ENCODE data around the gene CDC14A.

Gene CDC14A

DNA sequence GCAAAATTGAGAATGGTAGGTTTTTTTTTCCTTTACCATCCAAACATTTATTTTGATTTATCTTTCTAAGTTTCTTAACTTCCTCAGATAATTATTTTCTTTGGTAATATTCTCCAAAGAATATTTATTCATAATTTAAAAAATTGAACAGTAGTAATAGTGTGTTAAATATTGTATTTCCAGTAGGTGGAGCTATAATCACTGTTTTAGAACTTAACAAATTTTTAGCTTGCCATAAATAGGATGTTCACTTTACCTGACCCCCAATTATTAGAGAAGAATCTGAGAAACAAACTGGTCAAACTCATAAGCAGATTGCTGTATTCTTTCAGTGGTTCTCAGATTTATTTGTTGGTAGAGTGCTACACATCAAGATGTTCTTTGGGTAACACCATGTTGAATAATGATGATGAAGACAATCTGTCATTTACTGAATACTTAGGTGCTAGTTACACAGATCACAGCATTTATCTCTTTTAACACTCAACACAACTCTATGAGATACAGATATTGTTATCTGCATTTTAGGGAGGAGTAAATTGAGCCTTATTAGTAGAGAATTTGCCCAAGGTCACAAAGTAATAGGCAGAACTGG is 103.3 kb downstream of the CDC14A start:
- DNase-seq = no peak

DNA sequence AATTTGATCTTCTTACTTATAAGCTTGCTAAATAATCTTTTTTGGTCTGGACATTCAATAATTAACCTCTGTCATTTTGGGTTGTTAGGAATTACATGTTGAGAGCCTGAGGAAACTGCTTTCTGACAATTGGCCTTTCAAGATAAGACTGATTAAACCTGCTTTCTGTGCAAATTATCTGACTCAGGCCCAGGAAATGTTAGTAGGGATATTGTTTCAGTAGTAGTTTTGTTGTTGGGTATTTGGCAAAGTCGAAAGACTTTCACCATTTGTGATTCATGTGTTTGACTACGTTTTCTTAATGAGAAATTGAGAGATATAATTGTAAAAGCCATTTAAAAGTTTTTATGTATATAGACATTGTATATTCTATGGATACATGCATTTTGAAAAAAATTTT is 104.6 kb downstream of the CDC14A start:
- no peak for DNase-seq

DNA sequence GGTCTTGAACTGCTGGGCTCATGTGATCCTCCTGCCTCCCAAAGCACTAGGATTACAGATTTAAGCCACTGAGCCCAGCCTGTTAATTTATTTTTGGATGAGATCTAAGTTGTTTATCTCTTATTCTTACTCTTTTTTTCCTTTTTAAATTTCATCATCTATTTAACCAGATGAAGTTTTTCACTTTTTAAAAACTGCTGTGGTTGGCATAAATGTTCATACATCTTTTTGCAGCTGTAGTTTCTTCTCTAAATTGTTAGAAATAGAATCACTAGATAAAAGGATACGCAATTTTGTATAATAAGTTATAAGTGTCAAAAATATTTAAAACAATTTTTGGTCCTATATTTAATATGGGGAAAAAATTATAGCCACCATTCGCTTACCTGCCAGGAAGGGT is 105.4 kb downstream of the CDC14A start:
- no peak for DNase-seq

DNA sequence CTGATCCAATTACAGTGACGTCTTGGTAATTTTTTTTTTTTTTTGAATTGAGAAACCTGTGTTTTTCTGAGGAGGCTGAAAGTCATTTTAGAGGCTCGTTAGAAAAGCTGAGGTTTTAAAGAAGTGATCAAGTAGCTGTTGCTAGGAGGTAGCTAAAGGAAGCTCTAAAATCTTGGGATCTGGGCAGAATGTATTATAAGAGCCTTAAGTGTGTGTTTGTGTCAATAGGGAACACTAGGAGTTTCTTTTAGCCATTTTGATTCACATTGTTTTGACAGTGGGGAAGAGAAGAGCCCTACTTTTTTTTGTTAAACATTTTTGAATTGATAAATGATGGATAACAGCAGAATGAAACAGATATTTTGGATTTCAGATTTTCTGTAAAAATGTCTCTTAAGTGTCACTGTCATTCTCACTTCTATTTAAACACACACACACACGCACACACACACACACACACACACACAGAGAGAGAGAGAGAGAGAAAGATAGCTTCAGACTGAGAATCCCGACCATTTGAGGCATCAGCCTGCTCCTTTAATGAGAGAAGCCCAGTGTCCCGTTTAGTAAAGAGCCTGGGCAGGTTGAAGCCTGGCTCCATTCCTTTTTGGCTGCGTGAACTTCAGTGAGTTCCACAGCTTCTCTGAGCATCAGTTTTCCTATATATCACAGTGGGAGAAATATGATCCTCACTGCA is 106.5 kb downstream of the CDC14A start:
- DNase-seq = no peak

DNA sequence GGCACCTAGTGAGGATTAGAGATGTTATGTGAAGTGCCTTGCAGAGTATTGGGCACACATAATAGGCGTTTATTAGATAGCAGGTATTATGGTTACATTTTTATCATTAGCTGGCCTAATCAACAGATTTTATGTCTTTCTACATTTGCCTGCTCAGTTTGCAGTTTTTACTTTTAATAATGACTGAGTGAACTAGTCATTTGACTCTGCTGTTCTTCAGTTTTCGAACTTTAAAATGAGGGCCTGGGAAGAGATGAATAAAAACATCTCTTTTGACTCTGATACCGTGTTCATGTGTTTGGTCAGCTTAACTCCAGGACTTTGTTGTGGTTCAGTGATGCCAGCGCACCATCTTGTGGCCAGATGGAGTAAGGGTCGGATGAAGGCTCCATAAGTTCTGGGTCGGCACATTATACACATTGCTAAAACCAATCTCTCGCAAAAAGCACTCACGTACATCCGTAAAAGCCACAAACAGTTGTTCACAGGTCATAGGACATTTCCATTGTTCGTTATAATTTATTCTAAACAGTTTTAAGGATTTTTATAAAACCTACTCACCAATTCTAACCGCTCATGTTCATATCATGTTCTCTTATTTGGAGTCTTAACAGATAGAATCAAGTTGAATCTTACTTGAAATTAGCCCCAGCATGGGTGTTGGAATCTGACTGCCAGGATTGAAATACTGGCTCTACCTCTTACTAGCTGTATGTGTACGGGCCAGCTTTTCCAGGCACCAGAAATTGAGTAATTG is 107.2 kb downstream of the CDC14A start:
- peak; percentile 48 for DNase-seq

DNA sequence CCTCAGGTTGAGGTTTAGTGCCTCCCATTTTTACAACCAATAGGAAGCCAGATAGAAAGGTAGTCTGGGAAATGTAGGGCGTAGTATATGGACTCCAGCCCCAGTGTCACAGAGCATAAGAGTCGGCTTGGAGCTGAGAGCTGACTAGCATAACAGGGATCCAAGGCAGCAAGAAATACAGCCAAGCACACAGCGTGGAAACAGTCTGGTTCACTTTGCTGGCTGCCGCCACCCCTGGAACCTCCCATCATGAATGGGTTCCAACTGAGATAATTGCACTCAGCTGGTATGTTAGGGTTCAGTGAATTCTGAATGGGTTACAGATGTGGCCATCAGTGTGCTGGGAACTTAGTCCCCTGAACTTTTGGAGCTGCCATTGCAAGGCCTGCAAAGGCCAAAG is 108.9 kb downstream of the CDC14A start:
- no peak for DNase-seq

DNA sequence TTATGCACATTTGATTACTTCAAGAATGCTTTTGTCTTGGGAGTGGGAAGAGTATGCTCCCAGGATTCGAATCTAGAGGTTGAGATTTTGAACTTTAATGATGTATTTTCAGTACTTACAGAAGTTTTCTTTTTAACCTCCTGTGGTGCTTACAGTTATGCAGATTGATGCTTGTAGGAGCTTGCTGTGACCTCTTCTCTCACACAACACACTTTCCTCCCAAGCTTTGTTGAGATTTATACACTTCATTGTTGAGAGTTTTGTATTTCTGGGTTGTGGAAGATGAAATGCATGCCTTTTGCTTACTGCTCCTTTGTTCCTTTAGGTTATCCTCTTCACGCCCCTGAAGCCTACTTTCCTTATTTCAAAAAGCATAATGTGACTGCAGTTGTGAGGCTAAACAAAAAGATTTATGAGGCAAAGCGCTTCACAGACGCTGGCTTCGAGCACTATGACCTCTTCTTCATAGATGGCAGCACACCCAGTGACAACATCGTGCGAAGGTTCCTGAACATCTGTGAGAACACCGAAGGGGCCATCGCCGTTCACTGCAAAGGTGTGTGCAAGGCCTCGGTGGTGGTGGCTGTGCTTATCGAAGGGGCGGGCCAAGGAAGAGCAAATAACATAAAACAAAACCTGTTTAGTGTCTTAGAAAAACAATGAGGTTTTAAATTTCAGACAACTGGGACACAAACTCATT is 110.2 kb downstream of the CDC14A start:
- DNase-seq = no peak

DNA sequence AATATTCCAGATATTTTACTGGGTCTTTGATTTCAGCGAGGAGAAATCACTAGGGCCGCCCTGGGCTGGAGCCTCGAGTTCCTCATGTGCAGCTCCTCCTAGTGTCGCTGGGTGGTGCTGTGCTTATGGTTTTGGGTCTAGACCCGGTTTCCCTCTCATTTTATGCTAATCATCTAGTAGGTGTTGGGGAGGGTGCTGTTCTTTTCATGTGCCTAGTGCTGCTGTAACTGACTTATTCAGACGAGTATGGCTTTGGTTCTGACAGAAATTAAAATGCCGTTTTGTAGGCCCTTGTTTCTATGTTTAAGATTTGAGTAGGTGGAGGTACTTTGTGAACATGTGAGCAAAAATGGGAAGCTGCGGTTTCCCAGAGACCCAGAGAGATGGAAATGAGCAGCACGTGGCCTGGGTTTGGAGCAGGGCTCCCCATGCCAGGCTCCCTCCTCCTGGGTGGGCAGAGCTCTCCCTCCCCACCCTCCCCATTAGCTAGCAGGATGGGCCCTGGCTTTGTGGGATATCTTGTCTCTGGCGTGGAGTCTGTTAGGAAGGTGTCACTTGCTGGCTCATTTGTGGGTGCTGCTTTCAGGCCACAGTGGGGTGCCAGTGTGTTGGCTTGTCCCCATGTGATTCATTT is 111.6 kb downstream of the CDC14A start:
- DNase-seq = peak; percentile 28

DNA sequence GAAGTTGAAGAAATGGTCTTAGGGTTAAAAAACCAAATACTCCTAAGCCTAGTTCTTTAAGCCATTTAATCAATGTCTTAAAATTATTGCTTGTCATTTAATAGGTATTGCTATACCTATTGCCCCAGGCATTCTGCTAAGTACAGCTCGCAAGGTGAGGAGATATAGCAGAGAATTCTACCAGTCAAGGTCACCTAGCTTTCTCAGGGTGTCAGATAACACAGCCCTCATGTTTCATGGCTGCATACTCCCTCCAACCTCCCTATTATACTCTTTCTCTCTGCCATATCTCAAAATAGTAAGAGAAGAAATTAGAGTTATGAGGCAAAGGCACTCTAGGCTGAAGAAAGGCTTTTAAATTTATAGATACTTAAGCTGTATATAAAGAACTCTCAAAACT is 117.3 kb downstream of the CDC14A start:
- DNase-seq = no peak

DNA sequence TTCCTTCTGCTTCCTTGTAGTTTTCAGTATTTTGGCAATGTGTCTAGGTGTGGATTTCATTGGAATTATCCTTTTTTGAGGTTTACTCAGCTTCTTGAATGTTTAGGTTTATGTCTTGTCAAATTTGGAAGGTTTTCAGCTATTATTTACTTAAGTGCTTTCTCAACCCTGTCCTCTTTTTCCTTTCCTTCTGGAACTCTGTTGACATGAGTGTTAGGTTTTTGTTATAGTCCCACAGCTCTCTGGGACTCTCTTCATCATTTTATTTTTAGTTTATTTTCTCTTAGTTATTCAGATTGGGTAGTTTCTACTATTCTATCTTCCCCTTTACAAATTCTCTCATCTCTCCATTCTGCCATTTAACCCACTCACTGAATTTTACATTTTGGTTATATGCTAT is 122.5 kb downstream of the CDC14A start:
- no peak for DNase-seq

DNA sequence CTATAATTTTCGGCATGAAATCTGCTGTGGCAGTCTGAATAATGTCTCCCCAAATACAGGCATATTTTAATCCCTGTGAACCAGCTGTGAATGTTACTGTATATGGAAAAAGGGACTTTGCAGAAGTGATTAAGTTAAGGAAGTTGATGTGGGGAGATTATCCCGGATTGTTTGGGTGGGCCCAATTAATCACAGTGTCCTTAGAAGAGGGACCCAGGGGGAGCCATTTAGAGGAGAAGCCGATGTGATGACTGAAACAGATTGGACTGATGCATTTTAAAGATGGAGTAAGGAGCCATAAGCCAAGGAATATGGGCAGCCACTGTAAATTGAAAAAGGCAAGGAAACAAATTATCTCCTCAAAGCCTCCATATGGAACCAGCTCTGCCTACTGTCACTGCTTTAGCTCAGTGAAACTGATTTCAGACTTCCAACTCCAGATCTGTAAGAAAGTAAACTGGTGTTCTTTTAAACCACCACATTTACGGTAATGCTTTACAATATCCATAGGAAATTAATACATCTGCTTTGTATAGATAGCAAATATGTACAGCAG is 124.5 kb downstream of the CDC14A start:
- no peak for DNase-seq

DNA sequence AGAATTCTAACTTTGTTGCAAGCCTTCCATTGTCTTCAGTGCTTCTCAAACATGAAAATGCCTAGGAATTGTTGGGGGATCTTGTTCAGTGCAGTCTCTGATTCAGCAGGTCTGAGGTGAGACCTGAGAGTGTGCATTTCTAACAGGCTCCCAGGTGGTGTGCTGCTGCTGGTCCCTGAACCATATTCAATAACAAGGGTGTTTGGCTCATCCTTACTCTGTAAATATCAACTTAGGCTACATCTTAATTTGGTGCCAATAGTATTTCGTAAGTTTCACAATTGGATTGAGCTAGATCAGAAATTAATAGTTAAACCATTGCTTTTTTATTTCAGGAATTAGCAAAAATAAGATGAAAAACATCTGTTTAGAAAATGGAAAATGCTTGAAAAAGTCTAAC is 126.5 kb downstream of the CDC14A start:
- DNase-seq = no peak

DNA sequence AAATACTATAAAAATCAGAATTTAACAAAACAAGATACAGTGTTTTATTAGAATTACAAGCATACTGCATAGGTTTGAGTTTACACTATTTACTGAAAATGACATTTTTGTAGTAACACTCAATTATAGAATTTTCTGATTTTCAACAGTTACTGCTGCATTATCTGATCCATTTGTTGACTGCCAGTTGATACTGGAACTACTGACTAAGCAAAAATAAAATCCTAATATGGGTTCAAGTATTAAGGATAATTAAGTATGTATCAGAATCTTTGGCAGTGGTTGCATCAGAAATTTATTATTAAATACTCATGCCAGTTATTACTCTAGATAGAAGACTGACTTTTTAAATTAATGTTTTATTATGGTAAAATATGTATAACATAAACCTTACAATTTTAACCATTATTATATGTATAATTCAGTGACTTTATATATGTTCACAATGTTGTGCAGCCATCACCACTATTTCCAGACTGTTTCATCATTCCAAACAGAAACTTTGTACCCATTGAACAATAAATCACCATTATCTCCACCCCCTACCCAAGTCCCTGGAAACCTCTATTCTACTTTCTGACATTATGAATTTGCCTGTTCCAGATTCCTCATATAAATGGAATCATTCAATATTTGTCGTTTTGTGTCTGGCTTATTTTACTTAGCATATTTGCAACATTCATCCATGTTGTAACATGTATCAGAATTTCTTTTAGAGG is 127.5 kb downstream of the CDC14A start:
- DNase-seq = no peak

DNA sequence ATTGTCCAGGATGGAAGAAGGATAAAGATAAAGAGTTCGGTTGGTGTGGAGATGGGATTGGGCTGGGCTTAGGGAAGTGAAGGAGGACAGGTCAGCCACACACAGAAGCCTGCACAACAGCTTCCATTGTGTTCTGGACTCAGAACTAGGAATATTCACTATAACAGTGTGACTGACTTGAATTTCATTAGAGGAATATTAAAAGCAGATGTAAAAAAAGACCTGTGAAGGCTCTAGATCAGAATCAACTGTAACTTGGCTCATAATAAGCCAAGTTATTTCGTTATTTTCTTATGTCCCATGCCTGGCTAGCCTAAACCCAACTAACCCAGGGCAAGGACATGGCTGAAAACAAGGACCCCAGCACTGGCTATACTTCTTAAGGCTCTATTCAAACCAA is 129.0 kb downstream of the CDC14A start:
- DNase-seq = no peak

DNA sequence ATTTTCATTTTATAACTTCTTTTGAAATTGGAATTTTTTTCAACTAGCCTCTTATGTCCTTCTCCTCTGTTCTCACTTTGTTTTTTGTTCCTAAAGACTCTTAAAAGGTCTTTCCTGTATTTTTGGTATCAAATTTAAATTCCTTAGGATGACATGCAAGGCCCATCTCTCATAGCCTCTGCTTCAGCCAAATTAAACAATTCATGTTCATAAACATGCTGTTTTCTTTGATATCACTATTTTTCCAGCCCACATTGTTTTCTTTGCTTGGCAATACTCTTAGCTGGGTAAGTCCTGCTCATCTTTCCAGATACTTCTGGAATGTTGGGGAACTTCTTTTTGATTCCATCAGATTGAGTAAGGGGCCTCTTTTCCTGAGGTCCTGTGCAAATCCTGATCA is 129.9 kb downstream of the CDC14A start:
- DNase-seq = no peak

DNA sequence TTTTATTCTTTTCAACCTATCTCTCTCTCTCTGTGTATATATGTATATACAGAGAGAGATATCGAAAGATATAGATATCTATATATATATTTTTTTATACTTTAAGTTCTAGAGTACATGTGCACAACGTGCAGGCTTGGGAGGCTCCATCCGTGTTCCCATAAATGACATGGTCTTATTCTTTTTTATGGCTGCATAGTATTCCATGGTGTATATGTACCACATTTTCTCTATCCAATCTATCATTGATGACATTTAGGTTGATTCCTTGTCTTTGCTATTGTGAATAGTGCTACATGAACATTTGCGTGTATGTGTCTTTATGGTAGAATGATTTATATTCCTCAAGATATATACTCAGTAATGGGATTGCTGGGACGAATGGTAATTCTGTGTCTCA is 130.4 kb downstream of the CDC14A start:
- no peak for DNase-seq

DNA sequence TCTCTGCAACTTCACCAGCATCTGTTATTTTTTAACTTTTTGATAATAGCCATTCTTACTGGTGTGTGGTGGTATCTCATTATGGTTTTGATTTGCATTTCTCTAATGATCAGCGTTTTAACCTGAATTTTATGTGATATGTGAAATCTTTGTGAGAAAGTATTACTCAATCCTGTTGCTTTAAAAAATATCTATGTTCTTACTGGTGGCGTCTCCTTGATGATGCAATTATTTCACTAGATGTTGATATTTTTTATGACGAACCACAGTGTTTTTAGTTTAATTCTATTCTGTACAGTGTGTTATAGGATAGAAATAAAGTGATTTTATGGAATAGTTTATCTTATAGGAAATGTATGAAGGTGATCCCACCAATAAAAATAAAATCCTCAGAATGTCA is 130.9 kb downstream of the CDC14A start:
- DNase-seq = no peak

DNA sequence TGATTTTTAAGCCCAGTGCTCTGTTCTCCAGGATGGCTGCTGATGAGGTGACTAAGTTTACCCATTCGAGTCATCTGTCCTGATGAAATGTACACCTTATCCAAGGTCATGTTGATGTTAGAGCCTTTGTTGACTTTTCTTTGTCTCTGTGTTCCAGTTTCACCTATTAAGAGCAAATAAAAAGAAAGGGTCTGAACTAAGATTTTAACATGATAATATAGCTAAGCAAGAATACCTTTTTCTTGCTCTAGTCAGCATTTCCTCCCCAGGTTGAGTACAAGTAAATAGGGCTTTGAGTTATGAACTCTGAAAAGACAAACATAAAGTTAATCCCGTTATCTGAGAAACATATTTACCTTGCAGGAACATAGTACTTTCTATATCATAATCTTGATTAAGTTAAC is 133.6 kb downstream of the CDC14A start:
- no peak for DNase-seq

DNA sequence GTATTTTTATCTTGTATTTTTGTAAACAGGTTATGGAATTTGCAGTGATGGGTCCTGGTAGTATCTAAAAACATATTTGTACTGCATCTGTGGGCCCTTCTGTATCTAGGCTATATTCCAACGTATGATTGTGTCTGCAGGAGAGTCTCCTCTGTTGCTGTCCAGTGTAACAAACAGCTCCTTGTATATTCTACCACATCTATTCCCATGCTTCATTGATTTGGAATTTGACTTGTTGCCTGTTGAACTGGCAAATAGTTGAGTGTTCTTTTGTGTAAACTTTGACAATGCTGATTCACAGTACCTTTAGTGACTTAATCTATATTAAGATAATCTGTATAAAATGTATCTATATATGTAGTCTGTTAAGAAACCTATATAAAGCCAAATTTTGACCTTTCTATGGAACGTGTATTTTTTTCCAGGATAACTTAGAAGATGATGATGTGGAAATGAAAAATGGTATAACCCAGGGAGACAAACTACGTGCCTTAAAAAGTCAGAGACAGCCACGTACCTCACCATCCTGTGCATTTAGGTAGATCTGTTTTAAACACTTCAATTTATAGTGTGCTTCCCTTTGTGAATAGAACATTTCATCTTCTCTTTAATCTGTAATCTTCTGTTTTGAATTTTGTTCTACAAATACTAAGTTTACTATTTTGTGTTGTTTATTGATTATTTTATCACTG is 142.2 kb downstream of the CDC14A start:
- no peak for DNase-seq

DNA sequence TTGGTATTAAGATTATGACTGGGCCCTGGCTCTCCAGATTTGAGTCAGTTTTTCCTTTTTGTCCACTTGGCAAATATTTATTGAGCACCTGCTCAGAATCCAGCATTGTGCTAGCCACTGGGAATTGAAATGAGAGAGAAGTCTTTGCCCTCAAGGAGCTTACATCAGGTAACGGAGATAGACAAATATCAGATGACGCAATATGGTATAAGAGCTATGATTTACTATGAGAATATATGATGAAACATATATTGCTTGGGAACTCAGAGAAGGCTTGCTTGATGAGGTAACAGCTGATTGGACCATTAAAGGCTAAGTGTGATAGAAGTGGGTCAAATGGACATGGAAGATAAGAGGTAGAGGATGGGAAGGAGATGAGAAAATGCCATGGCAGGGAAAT is 144.6 kb downstream of the CDC14A start:
- no peak for DNase-seq

DNA sequence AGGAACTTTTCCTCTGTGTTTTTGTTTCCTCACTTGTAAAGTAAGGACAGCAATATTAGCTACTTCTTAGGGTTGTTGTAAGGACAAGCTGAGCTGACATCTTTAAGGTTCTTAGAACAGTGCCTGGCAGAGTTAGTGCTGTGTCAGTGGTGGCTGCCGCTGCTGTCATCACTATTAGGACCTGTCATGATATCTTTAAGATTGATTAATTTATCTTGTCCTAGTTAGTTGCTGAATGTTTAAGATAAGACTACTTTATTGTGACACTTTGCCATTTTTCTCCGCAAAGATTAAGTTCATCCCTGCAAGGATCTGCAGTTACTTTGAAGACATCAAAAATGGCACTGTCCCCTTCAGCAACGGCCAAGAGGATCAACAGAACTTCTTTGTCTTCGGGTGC is 145.5 kb downstream of the CDC14A start:
- no peak for DNase-seq

All from effector CD4-positive, alpha-beta T cell (primary cell).